Skeletal muscle satellite cell (primary cell): ENCODE results near the gene GALM.
A peak's percentile ranks its signal among the peaks of the same experiment; 100 is the strongest.

Experiments used
- H3K27me3 ChIP-seq: 2 replicates; pipeline ENCODE4 v1.7.0; 2013; ENCODE audit warnings: low read length; ENCODE audit not compliant: control insufficient read depth, insufficient read depth
- H3K36me3 ChIP-seq: 2 replicates; pipeline ENCODE4 v1.7.0; 2013; ENCODE audit warnings: mild to moderate bottlenecking, control low read depth, low read length; ENCODE audit not compliant: insufficient read depth
- H3K4me1 ChIP-seq: 2 replicates; pipeline ENCODE4 v1.7.0; 2013; ENCODE audit warnings: low read length; ENCODE audit not compliant: control insufficient read depth, insufficient read depth
- H3K4me2 ChIP-seq: 2 replicates; pipeline ENCODE4 v1.7.0; 2013; ENCODE audit warnings: mild to moderate bottlenecking, low read length
- H3K4me3 ChIP-seq: 2 replicates; pipeline ENCODE4 v1.7.0; 2013; ENCODE audit warnings: low read length
- H3K9ac ChIP-seq: 2 replicates; pipeline ENCODE4 v1.7.0; 2013; ENCODE audit warnings: mild to moderate bottlenecking, low read depth, low read length, moderate library complexity
- H3K9me3 ChIP-seq: replicated peaks from 2 replicates; pipeline ENCODE4 v1.7.0; 2013; ENCODE audit warnings: mild to moderate bottlenecking, control low read depth, low read length

The GALM gene

DNA sequence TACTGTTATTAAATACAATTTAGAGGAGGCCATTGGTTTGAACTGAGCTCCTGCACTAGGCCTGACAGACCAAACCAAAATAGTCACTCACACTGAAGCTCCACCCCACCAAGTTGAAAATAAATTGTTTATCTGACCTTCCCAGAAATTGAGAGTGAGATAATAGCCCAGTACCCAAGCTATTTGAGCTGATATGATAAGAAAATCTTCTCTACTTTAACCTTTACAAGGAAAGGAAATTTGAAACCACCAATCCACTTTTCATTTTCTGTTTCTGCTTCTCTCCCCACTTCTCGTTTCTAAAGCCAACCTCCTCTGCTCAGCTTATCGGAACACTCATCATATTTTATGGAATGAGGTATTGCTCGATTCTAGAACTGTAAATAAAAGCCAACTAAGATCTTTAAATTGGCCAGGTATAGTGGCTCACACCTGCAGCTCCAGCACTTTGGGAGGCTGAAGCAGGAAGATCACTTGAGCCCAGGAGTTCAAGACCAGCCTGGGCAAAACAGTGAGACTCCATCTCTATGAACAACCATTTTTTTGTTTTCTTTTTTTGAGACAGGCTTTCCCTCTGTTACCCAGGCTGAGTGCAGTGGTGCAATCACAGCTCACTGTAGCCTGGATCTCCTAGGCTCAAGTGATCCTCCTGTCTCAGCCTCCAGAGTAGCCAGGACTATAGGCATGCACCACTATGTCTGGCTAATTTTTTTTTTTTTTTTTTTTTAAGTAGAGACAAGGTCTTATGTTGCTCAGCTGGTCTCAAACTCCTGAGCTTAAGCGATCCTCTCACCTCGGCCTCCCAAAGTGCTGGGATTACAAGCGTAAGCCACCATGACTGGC lies 13.3 kb upstream of the GALM start:
- Histone ChIP-seq H3K9me3 (no peaks in the 10 kb centered on the region), H3K4me2 (no peak overlapping the region), H3K27me3 (peaks cover 19% of the 10 kb centered on the region), H3K36me3 (no peaks in the 10 kb centered on the region), H3K9ac (no peak overlapping the region), H3K4me1 (no peaks in the 10 kb centered on the region), H3K4me3 (no peak overlapping the region)

DNA sequence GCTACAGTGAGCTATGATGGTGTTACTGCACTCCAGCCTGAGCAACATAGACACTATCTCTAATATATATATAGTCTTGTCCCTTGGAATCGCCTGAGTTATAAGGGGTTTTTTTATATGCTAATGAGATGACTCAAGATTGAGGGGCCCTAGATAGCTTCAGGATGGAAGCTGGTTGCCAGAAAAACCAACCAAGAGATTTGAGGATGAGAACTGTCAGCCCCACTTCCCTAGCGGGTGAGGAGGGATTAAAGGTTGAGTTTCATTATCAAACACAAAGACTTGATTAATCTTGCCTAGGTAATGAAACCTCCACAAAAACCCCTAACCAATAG lies 12.6 kb upstream of the GALM start:
- Histone ChIP-seq H3K9ac (no peak overlapping the region), H3K4me3 (no peak overlapping the region), H3K9me3 (no peaks in the 10 kb centered on the region), H3K4me1 (no peaks in the 10 kb centered on the region), H3K36me3 (no peaks in the 10 kb centered on the region), H3K4me2 (no peak overlapping the region), H3K27me3 (peaks cover 18% of the 10 kb centered on the region)

DNA sequence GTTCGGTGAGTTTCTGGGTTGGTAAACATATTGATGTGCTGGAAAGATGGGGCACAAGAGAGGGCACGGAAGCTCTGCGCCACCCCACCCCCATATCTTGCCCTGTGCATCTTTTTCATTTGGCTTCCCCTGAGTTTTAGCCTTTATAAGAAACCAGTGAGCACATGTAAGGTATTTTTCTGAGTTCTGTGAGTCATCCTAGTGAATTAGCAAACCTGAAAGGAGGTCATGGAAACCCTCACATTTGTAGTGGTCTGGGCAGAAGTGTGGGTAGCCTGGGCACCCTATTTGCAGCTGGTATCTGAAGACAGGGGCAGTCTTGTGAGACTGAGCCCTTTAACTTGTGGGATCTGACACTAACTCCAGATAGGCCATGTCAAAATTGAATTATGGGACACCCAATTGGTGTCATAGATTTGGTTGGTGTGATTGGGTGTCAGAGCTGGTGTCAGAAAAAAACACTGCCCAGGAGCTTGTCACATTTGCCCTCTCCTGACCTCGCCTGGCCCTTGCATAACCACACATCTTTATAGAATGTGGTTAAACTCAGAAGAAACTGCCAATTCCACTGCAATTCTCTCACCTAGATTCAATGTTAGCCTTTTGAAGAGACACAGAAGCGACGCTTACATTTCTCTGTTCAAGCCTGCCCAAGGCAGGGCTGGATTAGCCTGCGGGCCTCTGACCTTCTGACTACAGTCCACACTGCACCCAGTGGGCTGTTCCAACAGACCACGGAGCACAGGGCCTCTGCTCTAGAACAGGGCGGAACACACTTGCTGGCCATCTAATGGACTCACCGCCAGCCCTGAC lies 12.0 kb upstream of the GALM start:
- H3K36me3 ChIP-seq: no peaks in the 10 kb centered on the region
- peaks cover 12% of the 10 kb centered on the region for H3K27me3 ChIP-seq
- no peak overlapping the region for H3K4me2 ChIP-seq
- H3K4me3 ChIP-seq: no peak overlapping the region
- H3K4me1 ChIP-seq: no peaks in the 10 kb centered on the region
- H3K9ac ChIP-seq: no peak overlapping the region
- H3K9me3 ChIP-seq: no peaks in the 10 kb centered on the region

DNA sequence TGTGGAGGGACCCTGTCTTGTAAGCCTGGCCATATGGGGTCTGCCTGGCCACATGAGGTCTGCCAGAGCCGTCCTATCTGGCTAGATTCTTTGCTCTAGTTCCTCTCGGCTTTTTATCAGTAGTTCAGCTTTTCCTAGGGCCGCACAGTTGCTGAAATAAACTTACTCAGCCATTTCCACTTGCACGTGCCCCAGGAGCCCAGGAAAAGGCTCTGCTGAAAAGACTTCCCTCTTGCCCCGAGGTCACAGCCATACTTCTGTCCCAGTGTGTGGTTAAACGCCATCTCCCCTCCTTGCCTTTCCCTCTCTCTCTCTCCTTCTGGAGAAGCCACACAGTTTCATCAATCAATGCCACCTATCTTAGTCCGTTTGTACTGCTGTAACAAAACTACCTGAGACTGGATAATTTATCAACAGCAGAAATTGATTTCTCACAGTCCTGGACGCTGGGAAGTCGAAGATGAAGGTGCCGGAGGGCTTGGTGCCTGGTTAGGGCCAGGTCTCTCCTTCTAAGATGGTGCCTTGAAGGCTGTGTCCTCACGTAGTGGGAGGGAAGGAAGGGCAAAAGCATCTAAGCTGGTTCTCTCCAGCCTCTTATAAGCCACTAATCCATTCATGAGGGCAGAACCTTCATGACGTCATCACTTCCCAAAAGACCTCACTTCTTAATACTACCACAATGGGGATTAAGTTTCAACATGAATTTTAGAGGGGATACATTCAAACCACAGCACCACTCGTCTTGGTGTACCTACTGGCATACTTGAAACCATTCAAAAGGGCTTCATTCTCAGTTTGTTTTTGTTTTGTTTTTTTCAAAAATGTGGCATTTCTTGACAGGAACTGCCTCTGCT lies 11.2 kb upstream of the GALM start:
- H3K36me3 ChIP-seq: no peaks in the 10 kb centered on the region
- H3K9ac ChIP-seq: no peak overlapping the region
- no peaks in the 10 kb centered on the region for H3K4me1 ChIP-seq
- peaks cover 8% of the 10 kb centered on the region for H3K27me3 ChIP-seq
- no peak overlapping the region for H3K4me2 ChIP-seq
- H3K4me3 ChIP-seq: no peak overlapping the region
- no peaks in the 10 kb centered on the region for H3K9me3 ChIP-seq

DNA sequence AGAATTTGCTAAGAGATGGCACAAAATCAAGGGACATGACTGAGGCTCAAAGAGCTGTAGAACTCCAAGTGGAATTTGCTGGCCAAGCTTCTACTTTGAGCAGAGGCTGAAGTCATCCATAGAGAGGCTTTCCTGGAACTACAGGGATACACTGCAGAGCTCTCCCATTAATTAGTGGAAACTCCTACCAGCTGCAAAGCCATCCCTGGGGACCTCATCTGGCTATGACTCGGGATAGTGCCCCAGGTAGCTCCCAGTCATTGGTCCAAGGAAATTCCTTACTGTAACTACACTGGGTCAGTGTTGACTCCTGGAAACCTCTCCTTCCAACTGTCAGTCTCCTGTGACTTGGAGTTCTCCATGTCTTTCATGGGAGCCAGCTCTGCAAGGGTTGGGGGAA lies 10.5 kb upstream of the GALM start:
- no peak overlapping the region for H3K4me3 ChIP-seq
- no peaks in the 10 kb centered on the region for H3K4me1 ChIP-seq
- H3K9ac ChIP-seq: no peak overlapping the region
- no peaks in the 10 kb centered on the region for H3K9me3 ChIP-seq
- no peak overlapping the region for H3K4me2 ChIP-seq
- no peaks in the 10 kb centered on the region for H3K36me3 ChIP-seq
- H3K27me3 ChIP-seq: peaks cover 3% of the 10 kb centered on the region

DNA sequence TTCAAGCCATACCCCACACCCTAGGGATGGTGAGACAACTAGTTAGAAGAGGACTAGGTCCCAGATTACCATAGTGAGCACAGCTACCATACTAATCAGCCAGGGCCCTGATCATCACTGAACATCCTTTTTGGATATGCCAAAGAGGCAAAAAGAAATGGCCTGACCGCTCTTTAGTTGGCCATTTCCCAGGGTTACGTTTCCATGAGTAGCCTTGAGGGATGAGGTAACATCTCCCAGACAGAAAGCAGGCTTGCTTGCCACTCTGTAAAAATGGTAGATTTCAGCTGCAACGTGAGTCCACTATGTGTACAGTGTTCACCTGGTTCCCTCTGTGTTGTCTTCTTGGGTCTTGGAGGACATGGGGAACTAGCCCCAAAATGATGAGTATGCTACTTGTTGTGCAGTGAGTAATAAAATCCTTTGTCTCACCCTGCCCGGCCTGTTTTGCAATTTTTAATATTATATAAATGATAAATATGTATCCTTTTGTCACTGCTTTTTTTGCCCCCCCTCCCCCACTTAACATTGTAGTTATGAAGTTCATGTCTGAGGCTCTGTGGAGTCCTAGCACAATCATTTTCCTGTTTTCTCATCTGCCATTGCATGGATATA lies 8.9 kb upstream of the GALM start:
- Histone ChIP-seq H3K4me3 (no peak overlapping the region), H3K9me3 (no peaks in the 10 kb centered on the region), H3K27me3 (no peaks in the 10 kb centered on the region), H3K36me3 (no peaks in the 10 kb centered on the region), H3K4me2 (no peak overlapping the region), H3K9ac (no peak overlapping the region), H3K4me1 (no peaks in the 10 kb centered on the region)

DNA sequence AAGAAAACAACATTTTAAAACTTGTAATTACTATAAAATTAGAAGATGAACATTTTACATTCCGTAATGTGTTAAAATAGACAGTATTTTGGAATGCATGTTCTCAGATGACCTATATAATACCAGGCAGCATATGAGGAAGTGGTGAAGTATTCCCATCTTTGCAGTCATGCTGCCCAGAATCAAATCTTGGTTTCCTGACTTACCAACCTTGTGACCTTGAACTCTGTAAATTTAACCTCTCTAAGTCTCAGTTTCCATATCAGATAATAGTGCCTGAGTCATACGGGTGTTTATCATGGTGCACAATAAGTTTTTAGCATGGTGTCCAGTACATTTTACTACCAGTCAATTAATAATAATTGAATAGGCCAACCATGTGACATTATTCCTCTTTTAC lies 7.3 kb upstream of the GALM start:
- H3K36me3 ChIP-seq: no peaks in the 10 kb centered on the region
- no peaks in the 10 kb centered on the region for H3K4me1 ChIP-seq
- H3K9me3 ChIP-seq: no peaks in the 10 kb centered on the region
- no peaks in the 10 kb centered on the region for H3K27me3 ChIP-seq
- H3K4me2 ChIP-seq: no peak overlapping the region
- H3K9ac ChIP-seq: no peak overlapping the region
- no peak overlapping the region for H3K4me3 ChIP-seq

DNA sequence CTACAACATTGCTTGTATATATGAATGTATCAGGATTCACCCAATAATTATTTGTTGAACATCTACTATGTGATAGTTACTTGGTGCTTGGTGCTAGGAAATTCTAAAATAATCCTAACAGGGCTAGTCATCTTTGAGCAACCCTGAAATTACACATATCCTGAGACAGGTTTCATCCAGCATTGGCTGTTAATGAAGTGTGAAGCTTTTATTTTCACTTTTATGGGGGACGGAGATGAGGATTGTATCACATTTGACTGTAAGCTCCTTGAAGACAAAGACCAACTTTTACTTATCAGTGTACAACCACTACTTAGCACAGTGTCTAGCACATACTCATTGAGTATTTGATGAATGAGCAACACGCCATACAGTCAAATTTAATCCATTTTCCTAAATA lies 6.8 kb upstream of the GALM start:
- Histone ChIP-seq H3K27me3 (no peaks in the 10 kb centered on the region), H3K36me3 (no peaks in the 10 kb centered on the region), H3K9me3 (no peaks in the 10 kb centered on the region), H3K4me1 (no peaks in the 10 kb centered on the region), H3K4me2 (no peak overlapping the region), H3K4me3 (no peak overlapping the region), H3K9ac (no peak overlapping the region)

DNA sequence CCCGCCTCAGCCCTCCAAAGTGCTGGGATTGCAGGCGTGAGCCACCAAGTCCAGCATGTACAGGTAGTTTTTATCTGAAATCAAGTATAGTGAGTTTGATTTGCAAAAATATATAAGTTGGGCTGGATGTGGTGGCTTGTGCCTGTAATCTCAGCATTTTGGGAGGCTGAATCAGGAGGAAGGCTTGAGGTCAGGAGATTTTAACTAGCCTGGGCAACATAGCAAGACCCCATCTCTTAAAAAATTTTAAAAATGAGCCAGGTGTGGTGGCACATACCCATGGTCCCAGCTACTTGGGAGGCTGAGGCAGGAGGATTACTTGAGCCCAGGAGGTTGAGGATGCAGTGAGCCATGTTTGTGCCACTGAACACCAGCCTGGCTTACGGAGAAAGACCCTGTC lies 5.6 kb upstream of the GALM start:
- Histone ChIP-seq H3K4me1 (no peaks in the 10 kb centered on the region), H3K4me3 (no peak overlapping the region), H3K9me3 (no peaks in the 10 kb centered on the region), H3K9ac (no peak overlapping the region), H3K36me3 (no peaks in the 10 kb centered on the region), H3K27me3 (no peaks in the 10 kb centered on the region), H3K4me2 (no peak overlapping the region)

DNA sequence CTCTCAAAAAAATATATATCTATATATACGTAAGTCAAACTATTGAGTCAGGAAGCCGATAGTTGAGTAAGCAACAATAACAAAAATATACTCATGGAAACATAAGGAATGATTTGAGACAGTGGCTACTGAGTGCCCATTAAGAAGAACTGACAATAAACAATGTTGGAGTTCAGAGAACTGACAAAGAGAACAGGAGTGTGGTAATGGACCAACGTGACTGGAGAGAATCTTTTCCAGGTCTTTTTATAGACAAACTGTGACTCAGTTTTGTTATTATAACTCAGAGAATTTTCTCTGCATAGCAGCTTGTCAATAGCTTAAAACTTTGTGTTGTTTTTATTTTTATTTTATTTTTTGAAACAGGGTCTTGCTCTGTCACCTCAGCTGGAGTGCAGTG lies 4.6 kb upstream of the GALM start:
- no peaks in the 10 kb centered on the region for H3K36me3 ChIP-seq
- H3K9ac ChIP-seq: no peak overlapping the region
- H3K9me3 ChIP-seq: no peaks in the 10 kb centered on the region
- no peaks in the 10 kb centered on the region for H3K27me3 ChIP-seq
- peaks cover 4% of the 10 kb centered on the region for H3K4me1 ChIP-seq
- no peak overlapping the region for H3K4me2 ChIP-seq
- no peak overlapping the region for H3K4me3 ChIP-seq

DNA sequence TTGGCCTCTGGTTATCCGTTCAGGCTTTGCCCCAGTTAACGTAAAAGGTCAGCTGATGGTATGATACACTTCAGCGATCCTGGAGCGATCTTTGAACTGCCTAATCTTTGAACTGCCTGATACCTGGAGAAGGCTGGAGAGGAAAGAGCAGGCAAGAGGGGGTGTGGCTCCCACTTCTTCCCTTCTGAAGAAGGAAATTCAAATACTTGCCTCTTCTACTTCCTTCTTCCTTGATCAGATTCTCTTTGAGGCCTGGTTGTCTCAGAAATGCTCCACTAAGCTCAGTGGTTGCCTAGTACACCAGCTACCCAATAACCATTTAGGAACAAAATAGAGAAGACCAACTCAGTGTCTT lies 619 bp downstream of the GALM start:
- H3K9me3 ChIP-seq: no peaks in the 10 kb centered on the region
- peak overlapping the region; percentile 76 for H3K4me3 ChIP-seq
- H3K27me3 ChIP-seq: no peaks in the 10 kb centered on the region
- H3K9ac ChIP-seq: peak overlapping the region; percentile 42
- H3K4me2 ChIP-seq: peak overlapping the region; percentile 90
- H3K4me1 ChIP-seq: peaks cover 21% of the 10 kb centered on the region
- H3K36me3 ChIP-seq: no peaks in the 10 kb centered on the region
